Measurements from ENCODE around the gene CELSR1.

GRCh38 chr22:46425016-46425415, 112.4 kb downstream of the CELSR1 start:
- TF ChIP-seq CTCF (IDR thresholded peaks at IDR 0.05) (no peak), POLR2A (IDR thresholded peaks at IDR 0.05) (no peak)

All from thyroid gland (tissue), 4 donors.